T-helper 17 cell (primary cell): ENCODE data around the gene NCBP2L. TPM values are rescaled to one million over a fixed set of nuclear protein-coding genes. Genes with fewer than 3 reads are reported as not detected.
"Not testable (repeated sequence)": the region's sequence is repeated elsewhere in the genome, so short reads cannot be mapped to it uniquely, and the experiment has no call there.

ENCODE experiments used
- ATAC-seq: fragments of 150-1000 bp; cut with Tn5 transposase; 2 replicates; pipeline ENCODE4 v1.10.0; 2021; ENCODE audit warnings: mild to moderate bottlenecking, moderate library complexity
- DNase-seq, 3 donors: peaks; one replicate each; pipeline versions ENCODE4 v3.0.0 to v3.0.0-alpha.2; 2020 to 2021
- H3K9me3 ChIP-seq: one replicate; pipeline ENCODE4 v1.7.0; 2013; ENCODE audit warnings: low read length, mild to moderate bottlenecking; ENCODE audit not compliant: control insufficient read depth, poor library complexity, severe bottlenecking
- H3K27ac Mint-ChIP-seq: one replicate; pipeline ENCODE4 v1.8.0; 2022; ENCODE audit warnings: mild to moderate bottlenecking, moderate library complexity, mixed read lengths
- H3K27me3 Mint-ChIP-seq: one replicate; pipeline ENCODE4 v1.8.0; 2022; ENCODE audit warnings: mixed read lengths
- H3K36me3 Mint-ChIP-seq: one replicate; pipeline ENCODE4 v1.8.0; 2022; ENCODE audit warnings: low read depth, mixed read lengths
- H3K4me1 Mint-ChIP-seq: one replicate; pipeline ENCODE4 v1.8.0; 2022; ENCODE audit warnings: mild to moderate bottlenecking, mixed read lengths
- H3K4me3 Mint-ChIP-seq: one replicate; pipeline ENCODE4 v1.8.0; 2022; ENCODE audit warnings: mild to moderate bottlenecking, moderate library complexity, mixed read lengths
- total RNA-seq, 4 donors: library from RNA in 2 of 4; stranded (reverse) in 2 of 4; gene quantifications; one replicate each; pipeline ENCODE4 v1.2.3 and lab custom pipeline; 2022 to 2026

Gene NCBP2L
- total RNA-seq, 2 donors from 2014 or later, result 0.21 TPM; not detected in 1

GRCh38 chrX:107780525-107780924 is 3.0 kb downstream of the NCBP2L start:
- DNase-seq, result no peak
- no peak overlapping the region for H3K4me3 Mint-ChIP-seq
- no peaks in the 10 kb centered on the region for H3K9me3 ChIP-seq
- H3K4me1 Mint-ChIP-seq, result peaks cover 12% of the 10 kb centered on the region
- no peak for ATAC-seq
- no peaks in the 10 kb centered on the region for H3K27me3 Mint-ChIP-seq
- H3K36me3 Mint-ChIP-seq, result no peaks in the 10 kb centered on the region
- no peak overlapping the region for H3K27ac Mint-ChIP-seq

GRCh38 chrX:107787827-107788226 is 10.3 kb downstream of the NCBP2L start:
- peaks cover 4% of the 10 kb centered on the region for H3K27me3 Mint-ChIP-seq
- no peaks in the 10 kb centered on the region for H3K36me3 Mint-ChIP-seq
- H3K27ac Mint-ChIP-seq, result no peak overlapping the region
- H3K9me3 ChIP-seq, result no peaks in the 10 kb centered on the region
- no peak overlapping the region for H3K4me3 Mint-ChIP-seq
- DNase-seq (no peak), ATAC-seq (no peak)
- no peaks in the 10 kb centered on the region for H3K4me1 Mint-ChIP-seq

- no peaks in the 10 kb centered on the region for H3K9me3 ChIP-seq
- H3K36me3 Mint-ChIP-seq, result no peaks in the 10 kb centered on the region
- H3K4me1 Mint-ChIP-seq, result peaks cover 3% of the 10 kb centered on the region
- ATAC-seq (no peak), DNase-seq (no peak)
- H3K27ac Mint-ChIP-seq, result no peak overlapping the region
- no peak overlapping the region for H3K4me3 Mint-ChIP-seq
- no peaks in the 10 kb centered on the region for H3K27me3 Mint-ChIP-seq
These were observed 26.9 kb downstream of the NCBP2L start for GRCh38 chrX:107804427-107804826.

- H3K36me3 Mint-ChIP-seq, result no peaks in the 10 kb centered on the region
- H3K27me3 Mint-ChIP-seq, result no peaks in the 10 kb centered on the region
- H3K4me1 Mint-ChIP-seq, result peaks cover 3% of the 10 kb centered on the region
- no peaks in the 10 kb centered on the region for H3K9me3 ChIP-seq
- DNase-seq (no peak), ATAC-seq (no peak)
- H3K4me3 Mint-ChIP-seq, result no peak overlapping the region
- no peak overlapping the region for H3K27ac Mint-ChIP-seq
These were observed 27.6 kb downstream of the NCBP2L start for GRCh38 chrX:107805179-107805578.

- not testable (repeated sequence) for H3K27ac Mint-ChIP-seq, H3K4me1 Mint-ChIP-seq, ATAC-seq, DNase-seq, H3K4me3 Mint-ChIP-seq, H3K36me3 Mint-ChIP-seq, H3K9me3 ChIP-seq
- peaks cover 20% of the 10 kb centered on the region for H3K27me3 Mint-ChIP-seq
These were observed 32.5 kb downstream of the NCBP2L start for GRCh38 chrX:107810053-107810452.

- no peaks in the 10 kb centered on the region for H3K27me3 Mint-ChIP-seq
- H3K36me3 Mint-ChIP-seq, result peaks cover 2% of the 10 kb centered on the region
- no peak for DNase-seq
- no peak overlapping the region for H3K27ac Mint-ChIP-seq
- H3K9me3 ChIP-seq, result no peaks in the 10 kb centered on the region
- no peak for ATAC-seq
- H3K4me1 Mint-ChIP-seq, result peaks cover 3% of the 10 kb centered on the region
- no peak overlapping the region for H3K4me3 Mint-ChIP-seq
These were observed 41.5 kb downstream of the NCBP2L start for GRCh38 chrX:107818900-107819521.

- Mint-ChIP-seq H3K27ac (no peak overlapping the region), H3K36me3 (peaks cover 2% of the 10 kb centered on the region), H3K27me3 (no peaks in the 10 kb centered on the region), H3K4me1 (peaks cover 20% of the 10 kb centered on the region), H3K4me3 (no peak overlapping the region)
- no peaks in the 10 kb centered on the region for H3K9me3 ChIP-seq
- ATAC-seq (no peak), DNase-seq (no peak)
These were observed 45.5 kb downstream of the NCBP2L start for GRCh38 chrX:107823042-107823441.

- no peak for ATAC-seq
- Mint-ChIP-seq H3K36me3 (peaks cover 2% of the 10 kb centered on the region), H3K4me3 (no peak overlapping the region), H3K27me3 (no peaks in the 10 kb centered on the region), H3K27ac (no peak overlapping the region), H3K4me1 (peaks cover 20% of the 10 kb centered on the region)
- no peaks in the 10 kb centered on the region for H3K9me3 ChIP-seq
- no peak for DNase-seq
These were observed 45.9 kb downstream of the NCBP2L start for GRCh38 chrX:107823456-107823855.

GRCh38 chrX:107825698-107826237 is 48.2 kb downstream of the NCBP2L start, which contains the start of gene MID2:
Gene MID2, plus strand, starts transcription at chrX:107825866. Its CDS starts 561 bp downstream, at chrX:107826427.
- Mint-ChIP-seq H3K36me3 (peaks cover 2% of the 10 kb centered on the region), H3K27me3 (no peaks in the 10 kb centered on the region), H3K27ac (peak within 1 kb of the TSS; percentile 71), H3K4me3 (peak within 1 kb of the TSS; percentile 92), H3K4me1 (peaks cover 20% of the 10 kb centered on the region)
- peak; percentile 76 for ATAC-seq
- no peaks in the 10 kb centered on the region for H3K9me3 ChIP-seq
- peak; percentile 14 to 23 (median 16) for DNase-seq

- ATAC-seq, result peak; percentile 76
- Mint-ChIP-seq H3K36me3 (peaks cover 2% of the 10 kb centered on the region), H3K4me1 (peaks cover 20% of the 10 kb centered on the region), H3K27me3 (no peaks in the 10 kb centered on the region), H3K4me3 (peak overlapping the region; percentile 92), H3K27ac (peak overlapping the region; percentile 87)
- H3K9me3 ChIP-seq, result no peaks in the 10 kb centered on the region
- peak; percentile 8 to 18 (median 16) for DNase-seq
These were observed 48.9 kb downstream of the NCBP2L start for GRCh38 chrX:107826238-107827029.

- Mint-ChIP-seq H3K4me3 (peak overlapping the region; percentile 87), H3K36me3 (peaks cover 2% of the 10 kb centered on the region), H3K27me3 (no peaks in the 10 kb centered on the region), H3K4me1 (peaks cover 20% of the 10 kb centered on the region), H3K27ac (peak overlapping the region; percentile 87)
- DNase-seq (no peak), ATAC-seq (no peak)
- no peaks in the 10 kb centered on the region for H3K9me3 ChIP-seq
These were observed 49.7 kb downstream of the NCBP2L start for GRCh38 chrX:107827030-107827831.

GRCh38 chrX:107827852-107828251 is 50.3 kb downstream of the NCBP2L start:
- no peaks in the 10 kb centered on the region for H3K9me3 ChIP-seq
- Mint-ChIP-seq H3K4me3 (peak overlapping the region; percentile 87), H3K4me1 (peaks cover 20% of the 10 kb centered on the region), H3K27ac (no peak overlapping the region), H3K36me3 (peaks cover 2% of the 10 kb centered on the region), H3K27me3 (no peaks in the 10 kb centered on the region)
- DNase-seq (no peak), ATAC-seq (no peak)

GRCh38 chrX:107829878-107830277 is 52.3 kb downstream of the NCBP2L start:
- Mint-ChIP-seq H3K27ac (no peak overlapping the region), H3K36me3 (no peaks in the 10 kb centered on the region), H3K4me1 (peaks cover 17% of the 10 kb centered on the region), H3K4me3 (no peak overlapping the region), H3K27me3 (no peaks in the 10 kb centered on the region)
- no peak for DNase-seq
- ATAC-seq, result no peak
- no peaks in the 10 kb centered on the region for H3K9me3 ChIP-seq
